Measurements from ENCODE around the gene GNB1L.

Gene GNB1L

DNA sequence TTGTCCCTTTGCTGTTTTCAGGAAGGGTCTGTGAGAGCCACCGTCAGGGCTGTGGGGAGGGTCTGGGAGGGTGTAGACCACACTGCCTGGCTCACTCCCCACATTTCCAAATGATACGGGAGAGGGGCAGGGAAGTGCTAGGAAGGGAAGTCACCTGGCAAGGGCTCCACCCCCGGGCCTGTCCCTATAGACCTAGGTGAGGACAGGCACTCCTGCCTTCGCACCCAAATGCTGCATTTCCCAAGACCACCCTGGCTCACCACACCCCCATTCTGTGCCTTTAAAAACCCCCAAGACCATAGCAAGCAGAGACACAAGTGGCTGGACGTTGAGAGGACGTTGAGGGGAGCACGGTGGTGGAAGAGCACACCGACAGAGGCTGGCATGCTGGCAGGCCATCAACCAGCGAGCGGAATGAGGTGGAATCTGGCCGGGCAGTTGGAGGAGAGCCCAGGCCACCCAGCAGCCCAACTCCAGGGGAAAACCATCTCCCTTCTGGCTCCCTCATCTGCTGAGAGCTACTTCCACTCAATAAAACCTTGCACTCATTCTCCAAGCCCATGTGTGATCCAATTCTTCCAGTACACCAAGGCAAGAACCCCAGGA is 45.7 kb downstream of the GNB1L start:
- DNase-seq (ENCODE audit: low spot score): no peak

- no peak for DNase-seq (ENCODE audit: low spot score)
Observed at GRCh38 chr22:19807914-19808872, 46.5 kb downstream of the GNB1L start.

GRCh38 chr22:19807161-19807913 is 47.3 kb downstream of the GNB1L start:
- DNase-seq (ENCODE audit: low spot score): no peak

GRCh38 chr22:19806213-19807160 is 48.2 kb downstream of the GNB1L start:
- peak; percentile 6 for DNase-seq (ENCODE audit: low spot score)

GRCh38 chr22:19805821-19806212 is 48.9 kb downstream of the GNB1L start:
- DNase-seq (ENCODE audit: low spot score): peak; percentile 33

DNA sequence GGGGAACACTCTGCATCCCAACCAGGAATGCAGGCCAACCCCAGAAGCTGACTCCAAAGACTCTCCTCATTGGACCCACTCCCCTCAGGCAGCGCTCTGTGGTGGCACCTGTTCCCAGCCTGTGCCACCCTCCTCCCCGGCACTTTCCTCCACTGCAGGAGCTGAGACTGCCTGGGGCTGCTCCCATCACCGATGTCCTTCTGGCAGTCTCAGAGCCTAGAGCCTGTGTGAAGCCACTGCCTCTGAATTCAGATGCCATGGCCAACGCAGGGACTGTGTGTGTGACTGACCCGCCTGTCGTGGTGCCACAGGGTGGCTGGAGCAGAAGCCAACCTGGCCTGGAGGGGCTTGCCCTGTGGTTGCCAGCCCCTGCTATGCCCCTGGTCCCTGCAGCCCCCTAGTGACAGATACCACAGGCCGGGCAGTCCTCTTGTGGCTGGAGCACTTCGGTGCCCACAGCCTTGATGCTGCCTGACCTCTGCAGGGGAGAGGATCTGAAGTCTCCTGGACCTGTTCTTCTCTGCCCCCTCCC is 50.9 kb downstream of the GNB1L start:
- no peak for DNase-seq (ENCODE audit: low spot score)

DNA sequence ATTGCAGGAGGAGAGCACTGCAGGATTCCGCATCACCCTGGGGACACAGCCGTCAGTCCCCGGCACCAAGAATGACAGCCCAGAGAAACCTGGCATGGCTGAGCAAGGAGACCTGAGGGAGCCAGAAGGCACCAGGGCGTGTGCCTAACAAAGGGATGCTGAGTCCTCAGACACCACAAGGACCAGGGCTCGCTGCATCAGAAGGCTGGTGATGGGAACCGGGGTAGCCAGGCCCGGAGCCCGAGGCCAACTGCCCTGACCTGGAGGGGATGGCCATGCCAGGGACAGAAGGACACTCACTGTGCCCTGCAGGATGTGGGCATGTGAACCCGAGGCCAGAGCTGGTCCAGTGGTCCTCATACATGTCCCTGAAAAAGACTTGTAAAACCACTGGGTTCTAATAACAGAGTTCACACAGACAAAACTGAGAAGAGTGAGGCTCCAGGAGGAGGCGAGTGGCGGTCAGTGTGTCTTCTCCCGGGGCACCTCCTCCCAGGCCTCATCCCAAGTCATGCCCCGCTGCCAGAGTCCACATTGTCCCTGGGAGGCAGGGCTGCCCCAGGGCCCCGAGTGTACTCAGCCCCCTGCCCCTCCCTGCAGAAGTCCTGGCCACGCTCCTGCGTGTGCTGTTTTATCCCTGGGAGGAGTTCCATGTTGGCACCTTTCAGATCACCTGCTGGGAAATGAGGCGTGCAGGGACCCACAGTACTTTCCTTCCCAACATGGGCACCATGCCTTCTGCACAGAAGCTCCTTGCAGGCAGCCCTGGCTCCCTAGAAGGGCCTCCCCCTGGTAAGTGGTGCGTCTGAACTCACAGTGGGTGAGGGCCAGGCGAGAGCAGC is 51.6 kb downstream of the GNB1L start:
- DNase-seq (ENCODE audit: low spot score): no peak

DNA sequence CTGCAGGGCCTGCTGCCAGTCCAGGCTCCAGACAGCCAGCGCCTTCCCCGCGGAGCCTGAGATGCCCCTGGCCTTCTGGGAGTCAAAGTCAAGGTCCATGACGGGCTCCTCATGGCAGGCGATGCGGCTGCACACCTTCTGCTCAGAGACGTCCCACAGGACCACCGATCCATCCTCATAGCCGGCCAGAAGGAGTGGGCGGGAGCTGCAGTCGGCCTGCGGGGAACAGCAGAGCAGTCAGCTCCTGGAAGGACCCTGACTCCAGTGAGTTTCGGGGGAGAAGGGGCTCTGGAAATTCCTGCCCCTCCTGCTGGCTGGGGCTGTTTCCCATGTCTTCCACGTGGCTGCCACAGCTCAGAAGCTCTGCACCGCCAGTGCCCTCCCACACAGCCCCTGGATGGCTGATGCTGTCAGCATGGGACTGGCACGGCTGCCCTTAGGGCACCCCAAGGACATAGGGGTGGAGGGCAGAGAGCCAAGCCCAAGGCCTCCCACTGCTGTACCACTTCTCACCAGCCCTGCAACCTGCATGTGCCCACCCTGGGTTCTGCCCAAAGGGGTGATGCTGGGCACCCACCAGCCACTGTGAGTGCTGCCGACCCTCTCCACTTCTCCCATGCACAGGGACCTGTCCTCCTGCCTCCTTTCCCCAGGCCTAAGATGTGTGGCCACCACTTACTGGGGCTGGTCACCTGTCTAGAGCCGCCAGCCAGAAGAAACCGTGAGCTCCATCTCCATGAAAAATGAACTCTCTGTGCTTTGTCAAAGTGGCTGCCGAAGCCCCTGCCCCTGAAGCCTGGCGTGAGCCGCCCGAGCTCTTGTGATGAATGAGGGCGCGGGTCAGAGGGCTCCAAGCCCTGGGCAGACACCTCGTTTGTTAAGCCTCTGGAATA is 52.4 kb downstream of the GNB1L start:
- DNase-seq (ENCODE audit: low spot score): no peak

GRCh38 chr22:19801340-19802000 is 53.2 kb downstream of the GNB1L start:
- no peak for DNase-seq (ENCODE audit: low spot score)

GRCh38 chr22:19800761-19801244 is 53.9 kb downstream of the GNB1L start:
- DNase-seq (ENCODE audit: low spot score): no peak

- DNase-seq (ENCODE audit: low spot score): no peak
Observed at GRCh38 chr22:19800306-19800705, 54.4 kb downstream of the GNB1L start.

DNA sequence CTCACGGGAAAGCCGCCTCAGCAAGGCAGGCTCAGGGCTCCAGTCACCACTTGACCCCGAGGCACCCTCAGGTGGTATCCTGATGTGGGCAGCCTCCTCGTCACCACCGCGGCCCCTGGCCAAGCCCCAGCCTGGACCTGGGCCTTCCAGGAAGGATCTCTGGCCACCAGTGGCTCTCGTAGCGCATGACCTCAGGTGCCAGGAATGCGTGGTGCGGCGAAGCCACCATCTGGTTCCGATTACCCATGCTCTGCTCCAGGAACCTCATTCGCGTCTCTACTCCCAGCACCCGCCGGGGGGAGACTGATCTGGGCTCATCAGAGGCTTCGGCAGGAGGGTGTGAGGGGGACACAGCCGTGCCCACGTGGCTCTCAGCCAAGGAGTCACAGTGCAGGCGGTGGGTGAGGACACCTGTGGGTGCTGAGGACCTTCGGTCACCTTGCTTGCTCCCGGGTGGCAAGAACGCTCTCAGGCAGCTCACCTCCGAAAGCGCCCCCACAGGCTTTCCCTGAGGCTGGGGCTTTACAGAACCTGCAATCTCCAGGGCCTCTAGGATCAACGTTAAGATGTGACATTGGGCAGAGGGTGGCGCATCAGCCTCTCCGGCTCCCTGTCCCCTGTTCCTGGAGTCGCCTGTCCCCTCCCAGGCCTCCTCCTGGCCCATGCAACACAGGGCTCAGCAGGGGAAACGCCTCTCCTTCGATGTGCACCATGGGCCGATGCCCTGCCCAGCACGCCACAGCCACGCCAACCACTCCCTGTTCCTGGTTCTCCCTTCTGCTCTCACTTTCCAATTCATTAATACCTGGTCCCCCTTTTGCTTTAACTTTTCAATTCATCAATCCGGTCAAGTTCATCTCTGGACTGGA is 55.1 kb downstream of the GNB1L start:
- no peak for DNase-seq (ENCODE audit: low spot score)

GRCh38 chr22:19798891-19799293 is 55.8 kb downstream of the GNB1L start:
- no peak for DNase-seq (ENCODE audit: low spot score)

DNA sequence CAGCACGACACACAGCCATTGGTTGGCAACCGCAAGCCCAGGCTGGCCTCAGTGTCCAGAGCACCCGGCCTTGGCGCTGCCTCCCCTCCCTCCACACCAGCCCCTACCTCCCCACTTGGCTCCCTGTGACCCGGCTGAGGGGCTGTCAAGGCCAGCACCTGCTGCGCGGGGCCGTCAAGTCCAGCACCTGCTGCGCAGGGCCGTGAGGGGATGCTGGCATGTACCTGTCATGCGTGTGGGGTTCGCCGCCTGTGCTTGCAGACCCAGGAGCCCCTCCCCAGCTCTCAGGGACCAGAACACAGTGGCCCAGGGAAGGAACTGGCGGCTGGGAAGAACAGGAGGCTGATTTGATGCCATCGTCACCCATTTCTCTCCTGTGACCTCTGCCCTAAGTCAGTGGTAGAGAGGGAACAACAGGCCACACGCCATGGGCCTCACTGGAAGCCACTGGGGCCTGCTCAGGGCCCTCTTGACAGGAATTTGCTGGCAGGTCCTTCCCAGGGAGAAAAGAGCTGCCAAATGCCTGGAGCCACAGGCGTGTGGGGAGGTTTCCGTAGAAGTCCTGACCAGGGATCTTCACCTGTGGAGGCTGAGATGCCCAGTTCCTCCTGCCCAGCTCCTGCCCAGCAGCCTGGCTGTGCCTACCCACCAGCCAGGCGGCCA is 56.5 kb downstream of the GNB1L start:
- no peak for DNase-seq (ENCODE audit: low spot score)

DNA sequence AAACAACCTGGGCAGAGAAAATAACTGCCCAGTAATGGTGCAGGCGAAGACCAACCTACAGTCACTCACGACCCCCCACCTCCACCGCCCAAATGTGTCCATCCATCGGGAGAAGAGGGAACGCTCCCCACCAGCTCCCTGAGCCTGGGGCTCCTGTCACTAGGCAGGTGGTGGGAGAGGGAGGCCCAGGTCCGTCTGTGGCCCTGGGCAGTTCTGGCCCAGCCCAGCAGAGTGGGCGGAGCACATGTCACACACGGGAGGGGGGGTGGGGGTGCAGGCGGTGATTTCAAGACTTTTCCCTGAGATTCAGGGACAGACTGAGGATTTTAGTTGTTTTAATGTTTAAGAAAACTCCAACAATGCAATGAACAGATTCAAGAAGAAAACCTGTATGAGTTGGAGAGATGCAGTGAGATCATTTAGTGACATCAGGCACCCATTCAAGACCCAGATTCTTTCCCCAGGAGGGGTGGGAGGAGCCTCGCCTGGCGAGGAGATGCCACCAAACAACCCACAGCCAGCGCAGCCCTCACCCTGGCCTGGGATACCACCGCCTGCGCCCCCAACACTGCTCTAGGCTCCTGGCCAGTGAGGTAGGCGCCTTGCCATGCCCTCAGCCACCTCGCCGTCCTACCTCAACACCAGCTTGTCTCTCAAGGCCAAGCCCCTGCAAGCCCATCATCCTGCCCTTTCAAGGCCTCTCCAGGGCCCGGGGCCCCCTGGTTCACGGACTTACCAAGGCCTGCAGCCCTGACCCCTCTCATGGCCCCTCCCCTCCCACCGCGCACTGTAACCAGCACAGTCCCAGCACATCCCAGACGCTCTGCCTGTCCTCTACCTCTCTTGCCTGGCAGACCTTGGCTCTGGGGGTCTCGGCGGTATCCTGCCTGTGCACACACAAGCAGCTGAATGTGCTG is 57.3 kb downstream of the GNB1L start:
- DNase-seq (ENCODE audit: low spot score): no peak

DNA sequence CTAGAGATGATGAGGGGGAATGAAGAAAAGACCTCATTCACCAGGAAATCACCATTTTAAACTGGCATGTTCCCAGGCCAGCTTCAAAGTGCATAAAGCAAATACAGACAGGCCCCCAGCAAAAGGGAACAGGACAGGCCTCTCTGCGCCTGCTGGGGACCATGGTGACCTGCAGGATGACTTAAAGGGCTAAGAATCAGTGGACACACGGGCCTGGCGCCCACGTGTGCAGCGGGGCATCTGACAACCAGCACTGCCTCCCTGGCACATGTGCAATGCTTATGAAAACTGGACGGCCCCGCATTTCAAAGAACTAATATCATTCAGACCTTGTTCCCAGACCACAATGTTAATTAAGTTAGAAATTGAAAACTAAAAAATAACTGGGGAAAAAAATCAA is 58.5 kb downstream of the GNB1L start:
- DNase-seq (ENCODE audit: low spot score): no peak
